LNCaP clone FGC (cell line): ENCODE measurements around the gene DLL4.

Experiments
- DNase-seq: peaks from one replicate; pipeline ENCODE4 v3.0.0-alpha.2; 2011; ENCODE audit warnings: low read depth
- H3K4me3 ChIP-seq: 2 replicates; pipeline ENCODE4 v1.5.1; 2011; ENCODE audit warnings: mild to moderate bottlenecking, low read depth, low read length, control low read depth
- TF ChIP-seq, protein P1 (sequence below): IDR thresholded peaks from 2 replicates; pipeline ENCODE4 v1.5.1; 2012; ENCODE audit warnings: mild to moderate bottlenecking; ENCODE audit not compliant: control insufficient read depth, insufficient read depth; ENCODE audit errors: extremely low read depth

The DLL4 gene

GRCh38 chr15:40926659-40927494 lies 2.3 kb upstream of the DLL4 start:
- DNase-seq, result no peak
- no peak overlapping the region for H3K4me3 ChIP-seq
- TF ChIP-seq, protein P1, sequence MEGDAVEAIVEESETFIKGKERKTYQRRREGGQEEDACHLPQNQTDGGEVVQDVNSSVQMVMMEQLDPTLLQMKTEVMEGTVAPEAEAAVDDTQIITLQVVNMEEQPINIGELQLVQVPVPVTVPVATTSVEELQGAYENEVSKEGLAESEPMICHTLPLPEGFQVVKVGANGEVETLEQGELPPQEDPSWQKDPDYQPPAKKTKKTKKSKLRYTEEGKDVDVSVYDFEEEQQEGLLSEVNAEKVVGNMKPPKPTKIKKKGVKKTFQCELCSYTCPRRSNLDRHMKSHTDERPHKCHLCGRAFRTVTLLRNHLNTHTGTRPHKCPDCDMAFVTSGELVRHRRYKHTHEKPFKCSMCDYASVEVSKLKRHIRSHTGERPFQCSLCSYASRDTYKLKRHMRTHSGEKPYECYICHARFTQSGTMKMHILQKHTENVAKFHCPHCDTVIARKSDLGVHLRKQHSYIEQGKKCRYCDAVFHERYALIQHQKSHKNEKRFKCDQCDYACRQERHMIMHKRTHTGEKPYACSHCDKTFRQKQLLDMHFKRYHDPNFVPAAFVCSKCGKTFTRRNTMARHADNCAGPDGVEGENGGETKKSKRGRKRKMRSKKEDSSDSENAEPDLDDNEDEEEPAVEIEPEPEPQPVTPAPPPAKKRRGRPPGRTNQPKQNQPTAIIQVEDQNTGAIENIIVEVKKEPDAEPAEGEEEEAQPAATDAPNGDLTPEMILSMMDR, result no peak

DNA sequence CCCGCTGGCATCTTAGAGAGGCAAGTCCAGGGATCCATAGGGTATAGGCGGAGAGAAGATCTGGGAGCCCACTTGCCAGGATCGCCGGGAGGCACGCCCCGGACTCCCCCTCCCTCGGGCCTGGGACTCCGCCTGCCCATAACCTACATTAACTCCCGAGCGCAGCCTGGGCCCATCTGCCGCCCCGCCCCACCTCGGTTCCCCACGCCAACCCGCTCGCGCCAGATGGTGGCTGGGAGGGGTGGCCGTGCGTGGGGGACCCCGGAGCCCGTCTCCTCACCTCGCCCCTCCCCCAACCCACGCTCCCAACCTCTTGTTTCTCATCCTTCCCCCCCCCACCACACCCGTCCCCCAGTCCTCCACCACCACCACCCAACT lies 1.7 kb upstream of the DLL4 start:
- no peak overlapping the region for H3K4me3 ChIP-seq
- DNase-seq, result no peak

DNA sequence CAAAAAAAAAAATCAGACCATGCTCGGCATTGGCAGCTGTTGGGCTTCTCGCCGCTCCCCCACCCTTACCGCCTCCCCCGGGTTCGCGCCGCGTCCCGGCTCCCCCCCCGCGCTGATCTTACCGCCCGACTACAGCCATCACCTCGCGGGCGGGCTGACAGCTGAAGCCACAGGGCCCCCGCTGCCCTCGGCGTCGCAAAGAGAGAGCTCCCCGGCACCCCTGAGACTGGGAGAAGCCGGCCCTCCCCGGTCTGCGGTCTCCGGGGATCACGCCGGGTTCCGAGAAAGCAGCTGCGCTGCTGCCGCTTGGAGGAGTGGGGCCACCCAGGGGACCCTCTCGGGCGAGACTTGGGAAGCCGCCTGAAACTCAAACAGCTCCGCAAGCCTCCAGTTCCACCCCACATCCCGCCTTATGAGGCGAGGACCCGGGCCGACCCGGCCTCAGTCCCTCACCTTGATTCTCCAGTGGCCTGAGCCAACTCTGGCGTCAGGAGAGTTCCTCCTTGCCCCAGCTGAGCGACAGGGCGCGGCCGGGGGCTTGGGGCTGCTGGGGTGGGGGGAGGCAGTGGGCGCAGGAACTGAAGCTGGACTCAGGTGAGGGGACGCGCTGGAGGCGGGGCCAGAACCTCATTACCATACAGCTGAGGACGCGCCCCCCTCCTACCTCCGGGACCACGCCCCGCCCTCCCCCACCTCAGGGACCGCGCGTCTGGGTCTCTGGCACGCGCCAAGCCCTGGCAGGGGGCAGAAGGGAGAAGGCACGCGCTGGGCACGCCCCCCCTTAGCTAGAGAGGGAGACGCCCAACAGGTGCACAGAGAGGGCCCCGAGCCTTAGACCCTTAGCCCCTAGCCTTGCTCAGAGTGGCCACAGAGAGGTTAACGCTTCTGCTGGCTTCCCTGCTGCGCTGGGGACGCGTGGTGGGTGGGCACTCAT lies 1.0 kb upstream of the DLL4 start:
- peak overlapping the region; percentile 48 for H3K4me3 ChIP-seq
- TF ChIP-seq, protein P1, result no peak
- DNase-seq, result no peak

More for the DNA sequence above, 1.7 kb upstream of the DLL4 start:
- TF ChIP-seq, protein P1, result no peak

- TF ChIP-seq, protein P1, result no peak
- DNase-seq, result no peak
- peak overlapping the region; percentile 48 for H3K4me3 ChIP-seq
Observed at GRCh38 chr15:40929660-40930429, 705 bp downstream of the DLL4 start.

DNA sequence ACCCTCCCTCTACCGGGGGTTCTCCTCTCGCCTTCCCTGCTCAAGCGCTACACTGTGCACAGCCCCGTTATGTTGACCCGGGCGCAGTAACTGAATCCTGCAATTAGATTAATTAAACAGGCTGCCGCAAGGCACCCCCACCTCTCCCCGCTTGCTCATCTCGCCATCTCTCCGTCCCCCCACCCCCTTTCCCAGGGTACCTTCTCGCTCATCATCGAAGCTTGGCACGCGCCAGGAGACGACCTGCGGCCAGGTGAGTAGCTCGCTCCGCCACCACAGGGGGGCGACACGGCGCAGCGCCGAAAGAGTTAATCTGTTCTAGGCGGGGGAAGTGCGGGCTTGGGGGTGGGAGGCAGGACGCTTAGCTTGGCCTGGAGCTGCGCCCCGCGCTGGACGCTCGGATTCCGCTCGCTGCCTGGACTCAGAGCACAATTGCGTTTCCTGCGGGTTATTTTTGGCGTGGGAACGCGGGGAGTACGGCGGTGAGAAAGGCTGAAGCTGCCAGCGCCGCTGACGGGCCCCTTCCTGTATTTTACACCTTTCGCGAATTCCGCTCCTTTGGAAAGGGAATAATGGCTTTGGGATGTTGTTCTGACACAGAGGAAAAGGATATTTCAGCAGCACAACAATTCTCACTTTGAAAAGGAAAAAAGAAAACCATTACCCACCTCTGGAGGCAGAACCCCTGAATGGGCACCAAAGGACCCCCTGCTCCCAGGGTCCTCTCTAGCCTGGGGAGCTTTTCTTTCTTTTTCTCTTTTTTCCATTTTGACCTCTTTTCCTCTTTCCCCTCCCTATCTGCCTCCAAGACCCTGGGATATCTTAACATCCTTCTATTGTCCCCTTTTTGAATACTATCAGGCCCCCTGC lies 1.5 kb downstream of the DLL4 start:
- DNase-seq, result no peak
- TF ChIP-seq, protein P1, result peak; percentile 77
- peak overlapping the region; percentile 18; the same call in 1 of the 2 replicates for H3K4me3 ChIP-seq
